Upper lobe of left lung (tissue), 4 donors: Measurements from ENCODE around the gene ULK4.

Source experiments
- CTCF ChIP-seq, 6 experiments: fragments of 450-650 bp in 4 of 6; fragments of 200-600 bp in 2 of 6; sonication (generic) in 2 of 6; IDR thresholded peaks; one replicate each; pipeline ENCODE4 v1.5.1; 2016 to 2019; ENCODE audit warnings: antibody characterized with exemption in 6 of 6
- EP300 ChIP-seq, 4 donors: sonication (generic); formaldehyde crosslinking; IDR thresholded peaks; one replicate each; pipeline ENCODE4 v1.5.1; 2017; ENCODE audit warnings: antibody characterized with exemption in 4 of 4, control low read depth in 2 of 4

GRCh38 chr3:41489231-41489630 lies 472.7 kb downstream of the ULK4 start:
- no peak for TF ChIP-seq CTCF (IDR thresholded peaks at IDR 0.05)
- TF ChIP-seq EP300 (IDR thresholded peaks at IDR 0.05): no peak
